H9 (cell line): Measurements from ENCODE around the gene MRPL41. TPM values are rescaled to one million over a fixed set of nuclear protein-coding genes. Genes with fewer than 3 reads are reported as not detected.

Experiments
- DNase-seq: peaks from one replicate; pipeline ENCODE4 v3.0.0-alpha.2; 2017
- H2AFZ ChIP-seq: one replicate; pipeline ENCODE4 v1.6.1; 2013; ENCODE audit warnings: mild to moderate bottlenecking, low read length, control low read depth, moderate library complexity
- H2AK5ac ChIP-seq: 2 replicates; pipeline ENCODE4 v1.6.1; 2013; ENCODE audit warnings: low read length, control low read depth, mixed read lengths; ENCODE audit not compliant: insufficient read length
- H2BK120ac ChIP-seq: one replicate; pipeline ENCODE4 v1.6.1; 2013; ENCODE audit warnings: low read depth, mild to moderate bottlenecking, low read length, control low read depth, inconsistent platforms; ENCODE audit not compliant: poor library complexity, severe bottlenecking
- H2BK12ac ChIP-seq: 2 replicates; pipeline ENCODE4 v1.6.1; 2013; ENCODE audit warnings: low read length, control low read depth, mixed read lengths, low read depth; ENCODE audit not compliant: insufficient read length
- H2BK15ac ChIP-seq: 2 replicates; pipeline ENCODE4 v1.6.1; 2013; ENCODE audit warnings: low read depth, low read length, control low read depth
- H2BK20ac ChIP-seq: one replicate; pipeline ENCODE4 v1.6.1; 2013; ENCODE audit warnings: low read depth, mild to moderate bottlenecking, low read length, control low read depth, inconsistent platforms; ENCODE audit not compliant: poor library complexity, severe bottlenecking
- H2BK5ac ChIP-seq: 2 replicates; pipeline ENCODE4 v1.6.1; 2013; ENCODE audit warnings: low read length, control low read depth, mixed read lengths; ENCODE audit not compliant: insufficient read length
- H3K14ac ChIP-seq: 2 replicates; pipeline ENCODE4 v1.6.1; 2013; ENCODE audit warnings: low read length, control low read depth; ENCODE audit not compliant: insufficient read depth
- H3K18ac ChIP-seq: 2 replicates; pipeline ENCODE4 v1.6.1; 2013; ENCODE audit warnings: low read depth, mild to moderate bottlenecking, mixed read lengths, low read length, control low read depth; ENCODE audit not compliant: insufficient read length
- H3K23ac ChIP-seq: 2 replicates; pipeline ENCODE4 v1.6.1; 2013; ENCODE audit warnings: low read length, control low read depth, mixed read lengths, low read depth; ENCODE audit not compliant: insufficient read length
- H3K23me2 ChIP-seq: 2 replicates; pipeline ENCODE4 v1.6.1; 2013; ENCODE audit warnings: low read depth, mild to moderate bottlenecking, mixed read lengths, low read length, control low read depth; ENCODE audit not compliant: insufficient read length, poor library complexity, severe bottlenecking
- H3K27ac ChIP-seq: 2 replicates; pipeline ENCODE4 v1.5.1; 2013; ENCODE audit warnings: low read length, control low read depth, mixed read lengths, low read depth; ENCODE audit not compliant: insufficient read length
- H3K27me3 ChIP-seq: 2 replicates; pipeline ENCODE4 v1.6.1; 2013; ENCODE audit warnings: low read length, control low read depth, inconsistent platforms; ENCODE audit not compliant: insufficient read depth
- H3K4ac ChIP-seq: 2 replicates; pipeline ENCODE4 v1.6.1; 2013; ENCODE audit warnings: low read depth, mild to moderate bottlenecking, control low read depth, inconsistent platforms, low read length, moderate library complexity
- H3K4me1 ChIP-seq: 2 replicates; pipeline ENCODE4 v1.6.1; 2013; ENCODE audit warnings: low read length, control low read depth, inconsistent platforms; ENCODE audit not compliant: insufficient read depth
- H3K4me2 ChIP-seq: 2 replicates; pipeline ENCODE4 v1.6.1; 2013; ENCODE audit warnings: low read length, control low read depth, mixed read lengths; ENCODE audit not compliant: insufficient read length, insufficient read depth
- H3K56ac ChIP-seq: 2 replicates; pipeline ENCODE4 v1.6.1; 2013; ENCODE audit warnings: low read depth, mild to moderate bottlenecking, mixed read lengths, low read length, control low read depth; ENCODE audit not compliant: insufficient read length
- H3K79me1 ChIP-seq: 2 replicates; pipeline ENCODE4 v1.6.1; 2013; ENCODE audit warnings: low read depth, mild to moderate bottlenecking, moderate library complexity, low read length, control low read depth, inconsistent platforms; ENCODE audit not compliant: insufficient read depth, poor library complexity, severe bottlenecking
- H3K79me2 ChIP-seq: 2 replicates; pipeline ENCODE4 v1.6.1; 2013; ENCODE audit warnings: low read length, control low read depth, inconsistent platforms; ENCODE audit not compliant: insufficient read depth
- H3K9ac ChIP-seq: 2 replicates; pipeline ENCODE4 v1.6.1; 2013; ENCODE audit warnings: low read length, control low read depth, mixed read lengths; ENCODE audit not compliant: insufficient read length; ENCODE audit errors: extremely low read depth
- H3K9me3 ChIP-seq: one replicate; pipeline ENCODE4 v1.6.1; 2013; ENCODE audit warnings: low read depth, low read length, inconsistent platforms; ENCODE audit not compliant: control insufficient read depth
- H3T11ph ChIP-seq: one replicate; pipeline ENCODE4 v1.6.1; 2013; ENCODE audit warnings: mild to moderate bottlenecking, low read length, control low read depth, inconsistent platforms
- H4K20me1 ChIP-seq: one replicate; pipeline ENCODE4 v1.6.1; 2013; ENCODE audit not compliant: control insufficient read depth, insufficient read length, insufficient read depth
- H4K5ac ChIP-seq: 2 replicates; pipeline ENCODE4 v1.6.1; 2013; ENCODE audit warnings: low read depth, mild to moderate bottlenecking, mixed read lengths, low read length, control low read depth; ENCODE audit not compliant: insufficient read length
- H4K8ac ChIP-seq: replicated peaks from 2 replicates; pipeline ENCODE4 v1.6.1; 2013; ENCODE audit warnings: low read length, control low read depth, mixed read lengths, low read depth; ENCODE audit not compliant: insufficient read length
- H4K91ac ChIP-seq: 2 replicates; pipeline ENCODE4 v1.6.1; 2013; ENCODE audit warnings: low read depth, mild to moderate bottlenecking, moderate library complexity, mixed read lengths, low read length, control low read depth; ENCODE audit not compliant: insufficient read length
- H3K27ac Mint-ChIP-seq, 3 experiments: 2 replicates in 2 of 3; 3 replicates in 1 of 3; pipeline ENCODE4 v1.8.0; 2020 to 2021; ENCODE audit warnings: mixed read lengths in 3 of 3, mild to moderate bottlenecking in 1 of 3, moderate library complexity in 1 of 3
- H3K27me3 Mint-ChIP-seq: 2 replicates; pipeline ENCODE4 v1.8.0; 2021; ENCODE audit warnings: low read depth, mild to moderate bottlenecking, moderate library complexity, mixed read lengths
- H3K36me3 Mint-ChIP-seq, 3 experiments: 2 replicates in 2 of 3; 3 replicates in 1 of 3; pipeline ENCODE4 v1.8.0; 2020 to 2021; ENCODE audit warnings: low read depth in 3 of 3, mixed read lengths in 3 of 3; ENCODE audit not compliant: insufficient read depth in 1 of 3
- H3K4me1 Mint-ChIP-seq, 2 experiments: 2 replicates each; pipeline ENCODE4 v1.8.0; 2020; ENCODE audit warnings: mixed read lengths in 2 of 2
- H3K4me3 Mint-ChIP-seq, 2 experiments: 2 replicates in 1 of 2; 3 replicates in 1 of 2; pipeline ENCODE4 v1.8.0; 2020 to 2021; ENCODE audit warnings: mild to moderate bottlenecking in 2 of 2, mixed read lengths in 2 of 2, moderate library complexity in 1 of 2
- H3K9me3 Mint-ChIP-seq, 2 experiments: 2 replicates in 1 of 2; 3 replicates in 1 of 2; pipeline ENCODE4 v1.8.0; 2020; ENCODE audit warnings: mild to moderate bottlenecking in 2 of 2, mixed read lengths in 2 of 2, moderate library complexity in 1 of 2
- CTCF ChIP-seq: fragments of 200-600 bp; sonication (generic); conservative IDR thresholded peaks from 3 replicates; pipeline ENCODE4 v1.8.0; 2021; ENCODE audit warnings: antibody characterized with exemption, mild to moderate bottlenecking
- WGBS: extraction: QIAGEN DNeasy Blood & Tissue Kit; methylation state at CpG from one replicate; pipeline ENCODE4 v1.1.7; 2013; ENCODE audit warnings: missing lambda C conversion rate, low lambda C conversion rate, mixed read lengths; ENCODE audit not compliant: insufficient read length; ENCODE audit errors: extremely low coverage; 5-methylcytosine and 5-hydroxymethylcytosine counted together
- total RNA-seq: library from RNA; stranded (reverse); gene quantifications from 2 replicates; pipeline ENCODE4 v1.2.1, GENCODE V29; 2021

MRPL41 gene
- total RNA-seq, 1 experiment from 2014 or later: 52.2 TPM

- no peaks in the 10 kb centered on the region for H3K79me1 ChIP-seq
- no peak overlapping the region for H2BK5ac ChIP-seq
- H2BK120ac ChIP-seq: no peak overlapping the region
- no peak overlapping the region for H3K14ac ChIP-seq
- H3K4ac ChIP-seq: no peak overlapping the region
- no peak overlapping the region for H3K27ac ChIP-seq
- no peaks in the 10 kb centered on the region for H3K79me2 ChIP-seq
- H3K4me3 Mint-ChIP-seq: no peak overlapping the region
- no peak for TF ChIP-seq CTCF
- H4K20me1 ChIP-seq: no peaks in the 10 kb centered on the region
- H2AFZ ChIP-seq: no peak overlapping the region
- H4K91ac ChIP-seq: no peak overlapping the region
- H3K27me3 ChIP-seq: no peaks in the 10 kb centered on the region
- H3K56ac ChIP-seq: no peak overlapping the region
- no peak for DNase-seq
- no peak overlapping the region for H2AK5ac ChIP-seq
- WGBS: no CpG with 5 or more reads among the region's 24 CpGs
- H3K9ac ChIP-seq: no peak overlapping the region
- H3K9me3 Mint-ChIP-seq: peaks cover 0 to 4% of the 10 kb centered on the region in 2 experiments; a peak in 1 of 5 replicates
- no peaks in the 10 kb centered on the region for H3K4me1 ChIP-seq
- peaks cover 6% of the 10 kb centered on the region for H3K23me2 ChIP-seq
- H3K36me3 Mint-ChIP-seq: peaks cover 38 to 60% (median 57%) of the 10 kb centered on the region in 3 experiments
- no peak overlapping the region for H2BK12ac ChIP-seq
- H2BK20ac ChIP-seq: no peak overlapping the region
- H4K5ac ChIP-seq: no peak overlapping the region
- no peak overlapping the region for H2BK15ac ChIP-seq
- H3T11ph ChIP-seq: no peak overlapping the region
- H3K9me3 ChIP-seq: no peaks in the 10 kb centered on the region
- no peak overlapping the region for H3K4me2 ChIP-seq
- no peaks in the 10 kb centered on the region for H3K27me3 Mint-ChIP-seq
- H3K23ac ChIP-seq: no peak overlapping the region
- no peak overlapping the region for H3K18ac ChIP-seq
- H3K4me1 Mint-ChIP-seq: peaks cover 3 to 5% of the 10 kb centered on the region in 2 experiments; a peak in 3 of 4 replicates
- H3K27ac Mint-ChIP-seq: 0 out of 7 replicates have a peak overlapping the region, but pooled peaks of 1 of the 3 experiments have one; percentile 68
- no peak overlapping the region for H4K8ac ChIP-seq
Observed at GRCh38 chr9:137556069-137556838, 4.6 kb downstream of the MRPL41 start.
